K562 (cell line): ENCODE results near the gene ITM2B. TPM values are rescaled to one million over a fixed set of nuclear protein-coding genes. Genes with fewer than 3 reads are reported as not detected.

Source experiments
- ATAC-seq: fragments of 200-7000 bp; cut with Tn5 transposase; 3 replicates; pipeline ENCODE4 v1.9.1; 2020; ENCODE audit warnings: moderate library complexity
- BruUV-seq: library from RNA; stranded (reverse); fragments of 400-500 nt; replicated peaks from 2 replicates; lab custom pipeline; 2021; lab: Mats Ljungman, UMichigan
- CTCF ChIA-PET: fragments of 300-600 bp; formaldehyde crosslinking; extraction: SDS; loops from one replicate; lab custom pipeline; 2021; ENCODE audit warnings: low intra/inter-chr PET ratio; lab: Yijun Ruan, JAX
- POLR2A ChIA-PET: fragments of 300-600, 350-650 bp; sonication (Branson Sonifier 250); formaldehyde crosslinking; extraction: SDS; loops from one replicate; lab custom pipeline; 2021; ENCODE audit warnings: antibody characterized with exemption, inconsistent platforms; lab: Yijun Ruan, JAX
- DNase-seq, 4 experiments: peaks; one replicate each; pipeline versions ENCODE4 v3.0.0 to v3.0.0-alpha.2; 2011 to 2018; ENCODE audit warnings: low spot score in 3 of 4, mixed read lengths in 3 of 4; ENCODE audit errors: extremely low read depth in 1 of 4
- FAIRE-seq: peaks from 2 replicates; lab custom pipeline; 2011; peaks lifted over from hg19 to GRCh38; lab: Jason Lieb, UNC
- H2AFZ ChIP-seq: 2 replicates; pipeline ENCODE4 v1.6.0; 2011; ENCODE audit warnings: low read depth, low read length, control low read depth, inconsistent platforms
- H3K27ac ChIP-seq: fragments of 200-600 bp; 3 replicates; pipeline ENCODE4 v1.8.0; 2011; ENCODE audit warnings: low read depth, mild to moderate bottlenecking, control low read depth, inconsistent platforms, low read length, moderate library complexity, mixed read lengths; ENCODE audit errors: extremely low read depth
- H3K27me3 ChIP-seq, 2 experiments: fragments of 300-600 bp in 1 of 2; 2 replicates in 1 of 2; 3 replicates in 1 of 2; pipeline versions ENCODE4 v1.6.0 to v1.8.0; 2011; ENCODE audit warnings: inconsistent platforms in 2 of 2, low read length in 2 of 2, mild to moderate bottlenecking in 1 of 2, mixed read lengths in 1 of 2, moderate library complexity in 1 of 2; ENCODE audit not compliant: control insufficient read depth in 2 of 2, insufficient read depth in 2 of 2
- H3K36me3 ChIP-seq: fragments of 300-600 bp; 3 replicates; pipeline ENCODE4 v1.8.0; 2011; ENCODE audit warnings: mild to moderate bottlenecking, low read length, inconsistent platforms; ENCODE audit not compliant: control insufficient read depth, insufficient read depth
- H3K4me1 ChIP-seq, 2 experiments: fragments of 200-600 bp in 1 of 2; replicated peaks in 1 of 2; 2 replicates in 1 of 2; 3 replicates in 1 of 2; pipeline versions ENCODE4 v1.5.1 to v1.8.0; 2011; ENCODE audit warnings: inconsistent platforms in 2 of 2, low read length in 2 of 2, mild to moderate bottlenecking in 1 of 2, mixed read lengths in 1 of 2, moderate library complexity in 1 of 2; ENCODE audit not compliant: control insufficient read depth in 2 of 2, insufficient read depth in 2 of 2
- H3K4me2 ChIP-seq: 2 replicates; pipeline ENCODE4 v1.6.1; 2011; ENCODE audit warnings: low read length, control low read depth, inconsistent platforms, mixed read lengths; ENCODE audit not compliant: insufficient read depth
- H3K4me3 ChIP-seq: fragments of 200-600 bp; sonication (generic), shearing (Covaris generic); 2 replicates; pipeline ENCODE4 v1.5.1; 2016; ENCODE audit warnings: control low read depth, inconsistent platforms
- H3K79me2 ChIP-seq: fragments of 200-600 bp; 3 replicates; pipeline ENCODE4 v1.8.0; 2011; ENCODE audit warnings: low read length, inconsistent platforms; ENCODE audit not compliant: control insufficient read depth, insufficient read depth
- H3K9ac ChIP-seq, 2 experiments: 2 replicates each; pipeline versions ENCODE4 v1.6.0 to v1.6.1; 2011; ENCODE audit warnings: low read depth in 2 of 2, low read length in 2 of 2, control low read depth in 1 of 2, inconsistent platforms in 1 of 2, mild to moderate bottlenecking in 1 of 2, mixed read lengths in 1 of 2; ENCODE audit not compliant: insufficient read depth in 1 of 2
- H3K9me1 ChIP-seq: one replicate; pipeline ENCODE4 v1.6.0; 2011; ENCODE audit warnings: inconsistent platforms, mild to moderate bottlenecking, low read length, moderate library complexity; ENCODE audit not compliant: control insufficient read depth, insufficient read depth
- H3K9me3 ChIP-seq: replicated peaks from 2 replicates; pipeline ENCODE4 v1.5.1; 2011; ENCODE audit warnings: low read depth, low read length, inconsistent platforms; ENCODE audit not compliant: control insufficient read depth, insufficient read depth
- H4K20me1 ChIP-seq: replicated peaks from 2 replicates; pipeline ENCODE4 v1.6.1; 2011; ENCODE audit warnings: low read length, inconsistent platforms, mixed read lengths; ENCODE audit not compliant: control insufficient read depth, insufficient read depth
- WGBS: fragments of 100-300 bp; shearing (Covaris generic); methylation state at CpG from one replicate; pipeline ENCODE4 v1.1.6; 2016; ENCODE audit warnings: low coverage, mixed read lengths; ENCODE audit not compliant: insufficient coverage; ENCODE audit errors: missing lambda C conversion rate; 5-methylcytosine and 5-hydroxymethylcytosine counted together
- in situ Hi-C: fragments of 300-500 bp; cut with MboI; formaldehyde crosslinking; loops from 4 replicates; pipeline ENCODE4 v1.15.0; 2018; ENCODE audit warnings: inconsistent platforms, mixed read lengths
- intact Hi-C: fragments of 100-400 bp; cut with micrococcal nuclease; formaldehyde crosslinking; loops from 2 replicates; pipeline ENCODE4 v1.14.2; 2022
- polyA plus RNA-seq, 8 experiments: library from polyadenylated mRNA; depleted of rRNA in 4 of 8; stranded (reverse) in 5 of 8; unstranded in 3 of 8; fragments of >200 nt; fragmentation: Nextera tagmentation in 2 of 8; fragmentation: Illumina TruSeq in 1 of 8; extraction: Ambion mirVana in 2 of 8; extraction: Trizol in 1 of 8; gene quantifications; 2 replicates each; pipeline versions ENCODE4 v1.2.1 to v1.2.3, GENCODE V29; 2011 to 2014; ENCODE audit warnings: inconsistent platforms in 1 of 8, missing spikeins in 1 of 8
- total RNA-seq, 7 experiments: library from RNA; depleted of rRNA in 6 of 7; stranded (reverse); fragments of >200 nt in 6 of 7; fragmentation: Illumina TruSeq in 2 of 7; extraction: Trizol in 2 of 7; gene quantifications; 2 replicates each; pipeline versions ENCODE4 v1.2.1 to v1.2.3, GENCODE V29; 2011 to 2021; ENCODE audit warnings: low replicate concordance in 1 of 7
- TF ChIP-seq, protein P1 (sequence below), 3 experiments: fragments of 200-800 bp in 1 of 3; fragments of 250-450 bp in 1 of 3; fragments of 450-650 bp in 1 of 3; sonication (Bioruptor Pico) in 1 of 3; sonication (Bioruptor generic) in 1 of 3; formaldehyde crosslinking in 1 of 3; IDR thresholded peaks; 2 replicates each; pipeline versions ENCODE4 v1.6.1 to v1.8.0; 2016 to 2022; ENCODE audit warnings: mild to moderate bottlenecking in 2 of 3, missing genetic modification characterization in 2 of 3, missing compliant biosample characterization in 1 of 3, moderate library complexity in 1 of 3
- TF ChIP-seq, protein P2 (sequence below): fragments of 450-650 bp; IDR thresholded peaks from 2 replicates; pipeline ENCODE4 v1.6.1; 2016; ENCODE audit warnings: mild to moderate bottlenecking, moderate library complexity

ITM2B gene
- total and polyA plus RNA-seq, 9 of the 15 experiments (the other 6 are each of a cell fraction or from before 2014, with no cell fraction given): 22.0 to 83.8 (median 45.0) TPM

DNA sequence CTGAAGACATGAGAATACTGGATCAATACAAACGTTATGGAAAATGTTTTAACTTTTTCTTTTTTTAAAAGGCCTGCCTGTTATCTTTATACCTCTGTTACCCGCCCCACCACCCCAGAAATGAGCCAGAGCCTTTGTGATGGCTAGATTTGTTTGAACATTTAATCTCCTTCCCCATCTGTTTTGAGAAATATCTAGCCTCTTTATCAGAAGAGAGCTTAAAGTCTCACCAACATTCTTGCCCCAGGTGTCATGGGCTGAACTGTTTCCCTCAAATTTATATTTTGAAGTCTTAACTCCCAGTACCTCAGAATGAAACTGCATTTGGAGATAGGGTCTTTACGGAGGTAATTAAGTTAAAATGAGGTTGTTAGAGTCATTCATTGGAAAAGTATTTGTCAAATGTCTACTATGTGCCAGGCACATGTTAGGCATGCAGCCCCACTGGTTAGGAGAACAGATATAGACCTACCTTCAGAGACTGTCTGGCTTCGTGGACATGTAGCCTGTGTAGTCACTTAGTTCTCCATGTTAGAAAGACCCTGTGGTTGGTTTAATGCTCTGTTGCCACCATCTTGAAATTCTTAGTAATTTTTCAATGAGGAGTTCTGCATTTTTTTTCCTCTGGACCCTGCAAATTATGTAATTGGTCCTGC, 64.3 kb downstream of the ITM2B start:
- intact Hi-C loops (loop anchor here (10.0 kb wide), 1 partner anchor 172 kb away; no protein-coding TSS in a partner anchor), in situ Hi-C loops (no loop called here)
- no TSS peak for BruUV-seq
- ChIA-PET POLR2A (no interaction called here), CTCF (no interaction called here)
- 0 out of 3 replicates have a peak, but pooled peaks have one; percentile 26 for ATAC-seq
- H4K20me1 ChIP-seq: no peaks in the 10 kb centered on the region
- H3K36me3 ChIP-seq: no peaks in the 10 kb centered on the region
- H3K4me3 ChIP-seq: no peak overlapping the region
- TF ChIP-seq, protein P1, sequence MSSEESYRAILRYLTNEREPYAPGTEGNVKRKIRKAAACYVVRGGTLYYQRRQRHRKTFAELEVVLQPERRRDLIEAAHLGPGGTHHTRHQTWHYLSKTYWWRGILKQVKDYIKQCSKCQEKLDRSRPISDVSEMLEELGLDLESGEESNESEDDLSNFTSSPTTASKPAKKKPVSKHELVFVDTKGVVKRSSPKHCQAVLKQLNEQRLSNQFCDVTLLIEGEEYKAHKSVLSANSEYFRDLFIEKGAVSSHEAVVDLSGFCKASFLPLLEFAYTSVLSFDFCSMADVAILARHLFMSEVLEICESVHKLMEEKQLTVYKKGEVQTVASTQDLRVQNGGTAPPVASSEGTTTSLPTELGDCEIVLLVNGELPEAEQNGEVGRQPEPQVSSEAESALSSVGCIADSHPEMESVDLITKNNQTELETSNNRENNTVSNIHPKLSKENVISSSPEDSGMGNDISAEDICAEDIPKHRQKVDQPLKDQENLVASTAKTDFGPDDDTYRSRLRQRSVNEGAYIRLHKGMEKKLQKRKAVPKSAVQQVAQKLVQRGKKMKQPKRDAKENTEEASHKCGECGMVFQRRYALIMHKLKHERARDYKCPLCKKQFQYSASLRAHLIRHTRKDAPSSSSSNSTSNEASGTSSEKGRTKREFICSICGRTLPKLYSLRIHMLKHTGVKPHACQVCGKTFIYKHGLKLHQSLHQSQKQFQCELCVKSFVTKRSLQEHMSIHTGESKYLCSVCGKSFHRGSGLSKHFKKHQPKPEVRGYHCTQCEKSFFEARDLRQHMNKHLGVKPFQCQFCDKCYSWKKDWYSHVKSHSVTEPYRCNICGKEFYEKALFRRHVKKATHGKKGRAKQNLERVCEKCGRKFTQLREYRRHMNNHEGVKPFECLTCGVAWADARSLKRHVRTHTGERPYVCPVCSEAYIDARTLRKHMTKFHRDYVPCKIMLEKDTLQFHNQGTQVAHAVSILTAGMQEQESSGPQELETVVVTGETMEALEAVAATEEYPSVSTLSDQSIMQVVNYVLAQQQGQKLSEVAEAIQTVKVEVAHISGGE (CRISPR knock-in tag; IDR thresholded peaks at IDR 0.05): no peak
- TF ChIP-seq, protein P2, sequence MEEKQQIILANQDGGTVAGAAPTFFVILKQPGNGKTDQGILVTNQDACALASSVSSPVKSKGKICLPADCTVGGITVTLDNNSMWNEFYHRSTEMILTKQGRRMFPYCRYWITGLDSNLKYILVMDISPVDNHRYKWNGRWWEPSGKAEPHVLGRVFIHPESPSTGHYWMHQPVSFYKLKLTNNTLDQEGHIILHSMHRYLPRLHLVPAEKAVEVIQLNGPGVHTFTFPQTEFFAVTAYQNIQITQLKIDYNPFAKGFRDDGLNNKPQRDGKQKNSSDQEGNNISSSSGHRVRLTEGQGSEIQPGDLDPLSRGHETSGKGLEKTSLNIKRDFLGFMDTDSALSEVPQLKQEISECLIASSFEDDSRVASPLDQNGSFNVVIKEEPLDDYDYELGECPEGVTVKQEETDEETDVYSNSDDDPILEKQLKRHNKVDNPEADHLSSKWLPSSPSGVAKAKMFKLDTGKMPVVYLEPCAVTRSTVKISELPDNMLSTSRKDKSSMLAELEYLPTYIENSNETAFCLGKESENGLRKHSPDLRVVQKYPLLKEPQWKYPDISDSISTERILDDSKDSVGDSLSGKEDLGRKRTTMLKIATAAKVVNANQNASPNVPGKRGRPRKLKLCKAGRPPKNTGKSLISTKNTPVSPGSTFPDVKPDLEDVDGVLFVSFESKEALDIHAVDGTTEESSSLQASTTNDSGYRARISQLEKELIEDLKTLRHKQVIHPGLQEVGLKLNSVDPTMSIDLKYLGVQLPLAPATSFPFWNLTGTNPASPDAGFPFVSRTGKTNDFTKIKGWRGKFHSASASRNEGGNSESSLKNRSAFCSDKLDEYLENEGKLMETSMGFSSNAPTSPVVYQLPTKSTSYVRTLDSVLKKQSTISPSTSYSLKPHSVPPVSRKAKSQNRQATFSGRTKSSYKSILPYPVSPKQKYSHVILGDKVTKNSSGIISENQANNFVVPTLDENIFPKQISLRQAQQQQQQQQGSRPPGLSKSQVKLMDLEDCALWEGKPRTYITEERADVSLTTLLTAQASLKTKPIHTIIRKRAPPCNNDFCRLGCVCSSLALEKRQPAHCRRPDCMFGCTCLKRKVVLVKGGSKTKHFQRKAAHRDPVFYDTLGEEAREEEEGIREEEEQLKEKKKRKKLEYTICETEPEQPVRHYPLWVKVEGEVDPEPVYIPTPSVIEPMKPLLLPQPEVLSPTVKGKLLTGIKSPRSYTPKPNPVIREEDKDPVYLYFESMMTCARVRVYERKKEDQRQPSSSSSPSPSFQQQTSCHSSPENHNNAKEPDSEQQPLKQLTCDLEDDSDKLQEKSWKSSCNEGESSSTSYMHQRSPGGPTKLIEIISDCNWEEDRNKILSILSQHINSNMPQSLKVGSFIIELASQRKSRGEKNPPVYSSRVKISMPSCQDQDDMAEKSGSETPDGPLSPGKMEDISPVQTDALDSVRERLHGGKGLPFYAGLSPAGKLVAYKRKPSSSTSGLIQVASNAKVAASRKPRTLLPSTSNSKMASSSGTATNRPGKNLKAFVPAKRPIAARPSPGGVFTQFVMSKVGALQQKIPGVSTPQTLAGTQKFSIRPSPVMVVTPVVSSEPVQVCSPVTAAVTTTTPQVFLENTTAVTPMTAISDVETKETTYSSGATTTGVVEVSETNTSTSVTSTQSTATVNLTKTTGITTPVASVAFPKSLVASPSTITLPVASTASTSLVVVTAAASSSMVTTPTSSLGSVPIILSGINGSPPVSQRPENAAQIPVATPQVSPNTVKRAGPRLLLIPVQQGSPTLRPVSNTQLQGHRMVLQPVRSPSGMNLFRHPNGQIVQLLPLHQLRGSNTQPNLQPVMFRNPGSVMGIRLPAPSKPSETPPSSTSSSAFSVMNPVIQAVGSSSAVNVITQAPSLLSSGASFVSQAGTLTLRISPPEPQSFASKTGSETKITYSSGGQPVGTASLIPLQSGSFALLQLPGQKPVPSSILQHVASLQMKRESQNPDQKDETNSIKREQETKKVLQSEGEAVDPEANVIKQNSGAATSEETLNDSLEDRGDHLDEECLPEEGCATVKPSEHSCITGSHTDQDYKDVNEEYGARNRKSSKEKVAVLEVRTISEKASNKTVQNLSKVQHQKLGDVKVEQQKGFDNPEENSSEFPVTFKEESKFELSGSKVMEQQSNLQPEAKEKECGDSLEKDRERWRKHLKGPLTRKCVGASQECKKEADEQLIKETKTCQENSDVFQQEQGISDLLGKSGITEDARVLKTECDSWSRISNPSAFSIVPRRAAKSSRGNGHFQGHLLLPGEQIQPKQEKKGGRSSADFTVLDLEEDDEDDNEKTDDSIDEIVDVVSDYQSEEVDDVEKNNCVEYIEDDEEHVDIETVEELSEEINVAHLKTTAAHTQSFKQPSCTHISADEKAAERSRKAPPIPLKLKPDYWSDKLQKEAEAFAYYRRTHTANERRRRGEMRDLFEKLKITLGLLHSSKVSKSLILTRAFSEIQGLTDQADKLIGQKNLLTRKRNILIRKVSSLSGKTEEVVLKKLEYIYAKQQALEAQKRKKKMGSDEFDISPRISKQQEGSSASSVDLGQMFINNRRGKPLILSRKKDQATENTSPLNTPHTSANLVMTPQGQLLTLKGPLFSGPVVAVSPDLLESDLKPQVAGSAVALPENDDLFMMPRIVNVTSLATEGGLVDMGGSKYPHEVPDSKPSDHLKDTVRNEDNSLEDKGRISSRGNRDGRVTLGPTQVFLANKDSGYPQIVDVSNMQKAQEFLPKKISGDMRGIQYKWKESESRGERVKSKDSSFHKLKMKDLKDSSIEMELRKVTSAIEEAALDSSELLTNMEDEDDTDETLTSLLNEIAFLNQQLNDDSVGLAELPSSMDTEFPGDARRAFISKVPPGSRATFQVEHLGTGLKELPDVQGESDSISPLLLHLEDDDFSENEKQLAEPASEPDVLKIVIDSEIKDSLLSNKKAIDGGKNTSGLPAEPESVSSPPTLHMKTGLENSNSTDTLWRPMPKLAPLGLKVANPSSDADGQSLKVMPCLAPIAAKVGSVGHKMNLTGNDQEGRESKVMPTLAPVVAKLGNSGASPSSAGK: peak; percentile 16; the same call in 1 of the 2 replicates
- no peak overlapping the region for H3K9ac ChIP-seq
- no peak for DNase-seq
- H3K9me3 ChIP-seq: no peaks in the 10 kb centered on the region
- FAIRE-seq: no peak
- WGBS: 5% methylated on average over 4 of the region's 4 CpGs
- H3K9me1 ChIP-seq: no peaks in the 10 kb centered on the region
- H3K27me3 ChIP-seq: no peaks in the 10 kb centered on the region
- peaks cover 0 to 9% of the 10 kb centered on the region in 2 experiments; a peak in 1 of 5 replicates for H3K4me1 ChIP-seq
- no peak overlapping the region for H3K27ac ChIP-seq
- H2AFZ ChIP-seq: peak overlapping the region; percentile 11; the same call in 1 of the 2 replicates
- no peaks in the 10 kb centered on the region for H3K79me2 ChIP-seq
- no peak overlapping the region for H3K4me2 ChIP-seq
